Endothelial cell of hepatic sinusoid (primary cell): ENCODE measurements around the gene SLMAP.

ENCODE experiments used
- in situ Hi-C: cut with HindIII; loops from 2 replicates; pipeline ENCODE4 v1.10.0; 2017; ENCODE audit warnings: low sequenced_read_pairs

The SLMAP gene

GRCh38 chr3:57978316-57978715 lies 222.2 kb downstream of the SLMAP start:
- in situ Hi-C loops, result no loop called here
